K562 (cell line): ENCODE measurements around the gene PPAT.
"Not testable (repeated sequence)": the region's sequence is repeated elsewhere in the genome, so short reads cannot be mapped to it uniquely, and the experiment has no call there.

ENCODE experiments used
- ATF1 ChIP-seq, 2 experiments: fragments of 450-650 bp in 1 of 2; IDR thresholded peaks; 2 replicates each; pipeline ENCODE4 v1.6.1; 2016; ENCODE audit warnings: missing compliant biosample characterization in 1 of 2, missing genetic modification characterization in 1 of 2
- CTCF ChIP-seq, 3 experiments: IDR thresholded peaks in 2 of 3; conservative IDR thresholded peaks in 1 of 3; 2 replicates each; pipeline ENCODE4 v1.5.1; 2011 to 2012; ENCODE audit warnings: low read length in 3 of 3, mild to moderate bottlenecking in 3 of 3, control low read depth in 2 of 3, improper control_type of control experiment in 1 of 3, inconsistent platforms in 1 of 3, low read depth in 1 of 3, mixed read lengths in 1 of 3, moderate library complexity in 1 of 3; ENCODE audit not compliant: insufficient read depth in 2 of 3
- HDAC2 ChIP-seq: fragments of 450-650 bp; IDR thresholded peaks from 2 replicates; pipeline ENCODE4 v1.6.1; 2016; ENCODE audit warnings: mild to moderate bottlenecking
- STAT5B ChIP-seq: fragments of 250-450 bp; sonication (Bioruptor Pico); IDR thresholded peaks from 2 replicates; pipeline ENCODE4 v1.8.0; 2021; ENCODE audit warnings: mild to moderate bottlenecking, inconsistent platforms
- TSHZ1 ChIP-seq: fragments of 250-450 bp; sonication (Bioruptor Pico); IDR thresholded peaks from 2 replicates; pipeline ENCODE4 v1.4.0; 2020; ENCODE audit warnings: mild to moderate bottlenecking, moderate library complexity
- TF ChIP-seq, protein P1 (sequence below): sonication (generic); formaldehyde crosslinking; IDR thresholded peaks from 2 replicates; pipeline ENCODE4 v1.9.0; 2022; ENCODE audit warnings: mild to moderate bottlenecking, missing genetic modification reagents

- TF ChIP-seq, protein P1, sequence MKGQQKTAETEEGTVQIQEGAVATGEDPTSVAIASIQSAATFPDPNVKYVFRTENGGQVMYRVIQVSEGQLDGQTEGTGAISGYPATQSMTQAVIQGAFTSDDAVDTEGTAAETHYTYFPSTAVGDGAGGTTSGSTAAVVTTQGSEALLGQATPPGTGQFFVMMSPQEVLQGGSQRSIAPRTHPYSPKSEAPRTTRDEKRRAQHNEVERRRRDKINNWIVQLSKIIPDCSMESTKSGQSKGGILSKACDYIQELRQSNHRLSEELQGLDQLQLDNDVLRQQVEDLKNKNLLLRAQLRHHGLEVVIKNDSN, result not testable (repeated sequence)
- not testable (repeated sequence) for TF ChIP-seq STAT5B; HDAC2; TSHZ1 (CRISPR knock-in tag); CTCF (IDR thresholded peaks at IDR 0.05 in 2 of 3, conservative IDR thresholded peaks at IDR 0.05 in 1 of 3; ENCODE audit: insufficient read depth in 2 of 3, low read depth in 1 of 3, low read length in 3 of 3); ATF1 (CRISPR knock-in tag; IDR thresholded peaks at IDR 0.05); ATF1 (tag; IDR thresholded peaks at IDR 0.05)
These were observed 14.1 kb upstream of the PPAT start for GRCh38 chr4:56449475-56449874.
